GM12878 (cell line): Measurements from ENCODE around the gene GHDC. TPM values are rescaled to one million over a fixed set of nuclear protein-coding genes. Genes with fewer than 3 reads are reported as not detected.

Experiments
- CHD4 ChIP-seq: fragments of 200-600 bp; sonication (generic); IDR thresholded peaks from 2 replicates; pipeline ENCODE4 v1.6.1; 2016; ENCODE audit warnings: mild to moderate bottlenecking
- ELK1 ChIP-seq: IDR thresholded peaks from 2 replicates; pipeline ENCODE4 v1.6.1; 2012; ENCODE audit warnings: low read depth, low read length, improper control_type of control experiment
- ETV6 ChIP-seq, 2 experiments: fragments of 450-650 bp in 1 of 2; IDR thresholded peaks in 1 of 2; conservative IDR thresholded peaks in 1 of 2; 2 replicates each; pipeline ENCODE4 v1.6.1; 2014; ENCODE audit warnings: antibody characterized with exemption in 1 of 2, borderline replicate concordance in 1 of 2, low read depth in 1 of 2, mild to moderate bottlenecking in 1 of 2, moderate library complexity in 1 of 2
- GATAD2B ChIP-seq: fragments of 450-650 bp; conservative IDR thresholded peaks from 2 replicates; pipeline ENCODE4 v1.6.1; 2017; ENCODE audit warnings: low read depth, mild to moderate bottlenecking, moderate library complexity
- HDGF ChIP-seq: fragments of 450-650 bp; IDR thresholded peaks from 2 replicates; pipeline ENCODE4 v1.6.1; 2016; ENCODE audit warnings: antibody characterized with exemption
- HSF1 ChIP-seq: fragments of 150-350 bp; IDR thresholded peaks from 2 replicates; pipeline ENCODE4 v1.6.1; 2014; ENCODE audit warnings: mild to moderate bottlenecking, low read depth, low read length
- IKZF1 ChIP-seq: fragments of 450-650 bp; conservative IDR thresholded peaks from 2 replicates; pipeline ENCODE4 v1.6.1; 2017; ENCODE audit warnings: antibody characterized with exemption, mild to moderate bottlenecking
- IRF5 ChIP-seq: fragments of 450-650 bp; IDR thresholded peaks from 2 replicates; pipeline ENCODE4 v1.6.1; 2017; ENCODE audit warnings: borderline replicate concordance
- JUNB ChIP-seq: IDR thresholded peaks from 2 replicates; pipeline ENCODE4 v1.6.1; 2016; ENCODE audit warnings: antibody characterized with exemption, mild to moderate bottlenecking
- LARP7 ChIP-seq: fragments of 450-650 bp; IDR thresholded peaks from 2 replicates; pipeline ENCODE4 v1.6.1; 2017; ENCODE audit warnings: mild to moderate bottlenecking
- MEF2B ChIP-seq: fragments of 450-650 bp; IDR thresholded peaks from 2 replicates; pipeline ENCODE4 v1.6.1; 2018; ENCODE audit warnings: mild to moderate bottlenecking, moderate library complexity; ENCODE audit not compliant: partially characterized antibody, poor library complexity, severe bottlenecking
- PAX5 ChIP-seq: IDR thresholded peaks from 2 replicates; pipeline ENCODE4 v1.6.1; 2011; ENCODE audit warnings: low read depth, low read length, borderline replicate concordance
- RCOR1 ChIP-seq: conservative IDR thresholded peaks from 2 replicates; pipeline ENCODE4 v1.6.1; 2012; ENCODE audit warnings: low read depth, low read length, improper control_type of control experiment
- SREBF1 ChIP-seq: IDR thresholded peaks from 2 replicates; pipeline ENCODE4 v1.6.1; 2012; ENCODE audit warnings: mild to moderate bottlenecking, low read length
- SUPT20H ChIP-seq: IDR thresholded peaks from 2 replicates; pipeline ENCODE4 v1.6.1; 2011; ENCODE audit warnings: low read depth, mild to moderate bottlenecking, low read length, moderate library complexity, borderline replicate concordance; ENCODE audit not compliant: control insufficient read depth
- TARDBP ChIP-seq: IDR thresholded peaks from 2 replicates; pipeline ENCODE4 v1.6.1; 2016; ENCODE audit warnings: borderline replicate concordance
- ZNF24 ChIP-seq: fragments of 450-650 bp; IDR thresholded peaks from 2 replicates; pipeline ENCODE4 v1.6.1; 2017; ENCODE audit warnings: antibody characterized with exemption, mild to moderate bottlenecking
- ZSCAN29 ChIP-seq: fragments of 450-650 bp; IDR thresholded peaks from 2 replicates; pipeline ENCODE4 v1.6.1; 2017; ENCODE audit warnings: mild to moderate bottlenecking, moderate library complexity
- polyA plus RNA-seq, 11 experiments: library from polyadenylated mRNA; depleted of rRNA in 4 of 11; unstranded in 6 of 11; stranded (reverse) in 5 of 11; fragments of >200 nt; fragmentation: Nextera tagmentation in 4 of 11; fragmentation: Illumina TruSeq in 1 of 11; extraction: Ambion mirVana in 4 of 11; extraction: Trizol in 1 of 11; gene quantifications; 1 replicate in 1 of 11; 2 replicates in 10 of 11; pipeline versions ENCODE4 v1.2.1 to v1.2.3, GENCODE V29; 2011 to 2016; ENCODE audit warnings: inconsistent platforms in 2 of 11, missing spikeins in 2 of 11, low read depth in 1 of 11
- total RNA-seq, 4 experiments: library from RNA; depleted of rRNA in 3 of 4; stranded (reverse); fragments of >200 nt in 3 of 4; fragmentation: Illumina TruSeq in 1 of 4; extraction: Trizol in 1 of 4; gene quantifications; 2 replicates each; pipeline versions ENCODE4 v1.2.1 to v1.2.3, GENCODE V29; 2013 to 2021
- TF ChIP-seq, protein P1 (sequence below): fragments of 150-350 bp; IDR thresholded peaks from 2 replicates; pipeline ENCODE4 v1.6.1; 2016; ENCODE audit warnings: low read depth, low read length
- TF ChIP-seq, protein P2 (sequence below): fragments of 450-650 bp; IDR thresholded peaks from 2 replicates; pipeline ENCODE4 v1.6.1; 2016; ENCODE audit warnings: mild to moderate bottlenecking

GHDC gene
- total and polyA plus RNA-seq, 10 of the 15 experiments (the other 5 are each of a cell fraction or from before 2014, with no cell fraction given), result 0.72 to 20.6 (median 12.9) TPM

DNA sequence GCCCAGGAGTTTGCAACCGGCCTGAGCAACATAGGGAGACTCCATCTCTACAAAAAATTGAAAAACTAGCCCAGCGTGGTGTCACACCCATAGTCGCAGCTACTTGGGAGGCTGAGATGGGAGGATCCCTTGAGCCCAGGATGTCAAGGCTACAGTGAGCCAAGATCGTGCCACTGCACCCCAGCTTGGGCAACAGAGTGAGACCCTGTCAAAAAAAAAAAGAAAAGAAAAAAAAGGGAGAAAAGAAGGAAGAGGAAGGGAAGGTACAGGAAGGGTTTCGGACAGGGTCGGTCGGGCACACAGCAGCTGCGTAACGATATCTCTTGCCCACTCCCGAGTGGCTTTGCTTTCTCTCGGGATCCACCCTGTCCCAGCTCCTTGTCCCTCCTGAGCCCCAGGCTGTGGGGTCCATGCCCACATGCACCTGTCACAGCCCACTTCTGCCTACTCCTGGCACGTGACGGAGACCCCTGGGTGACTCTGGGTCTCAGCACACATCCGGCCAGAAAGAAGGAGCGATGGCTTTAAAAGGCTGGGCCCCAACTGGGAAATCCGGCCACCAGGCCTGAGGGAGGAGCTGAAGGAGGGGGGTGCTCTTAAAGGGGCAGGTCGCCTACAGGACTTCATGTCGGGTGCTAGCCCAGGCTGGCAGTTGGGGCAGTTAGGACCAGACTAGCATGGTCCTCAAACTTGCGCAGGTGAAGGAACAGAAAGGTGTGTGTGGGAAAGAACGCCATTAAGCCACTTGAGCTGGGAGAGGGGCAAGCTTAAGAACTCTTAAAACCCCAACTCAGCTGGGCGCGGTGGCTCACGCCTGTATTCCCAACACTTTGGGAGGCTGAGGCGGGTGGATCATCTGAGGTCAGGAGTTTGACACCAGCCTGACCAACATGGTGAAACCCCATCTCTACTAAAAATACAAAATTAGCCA lies at the start of gene GHDC (continued):
- TF ChIP-seq, protein P1, sequence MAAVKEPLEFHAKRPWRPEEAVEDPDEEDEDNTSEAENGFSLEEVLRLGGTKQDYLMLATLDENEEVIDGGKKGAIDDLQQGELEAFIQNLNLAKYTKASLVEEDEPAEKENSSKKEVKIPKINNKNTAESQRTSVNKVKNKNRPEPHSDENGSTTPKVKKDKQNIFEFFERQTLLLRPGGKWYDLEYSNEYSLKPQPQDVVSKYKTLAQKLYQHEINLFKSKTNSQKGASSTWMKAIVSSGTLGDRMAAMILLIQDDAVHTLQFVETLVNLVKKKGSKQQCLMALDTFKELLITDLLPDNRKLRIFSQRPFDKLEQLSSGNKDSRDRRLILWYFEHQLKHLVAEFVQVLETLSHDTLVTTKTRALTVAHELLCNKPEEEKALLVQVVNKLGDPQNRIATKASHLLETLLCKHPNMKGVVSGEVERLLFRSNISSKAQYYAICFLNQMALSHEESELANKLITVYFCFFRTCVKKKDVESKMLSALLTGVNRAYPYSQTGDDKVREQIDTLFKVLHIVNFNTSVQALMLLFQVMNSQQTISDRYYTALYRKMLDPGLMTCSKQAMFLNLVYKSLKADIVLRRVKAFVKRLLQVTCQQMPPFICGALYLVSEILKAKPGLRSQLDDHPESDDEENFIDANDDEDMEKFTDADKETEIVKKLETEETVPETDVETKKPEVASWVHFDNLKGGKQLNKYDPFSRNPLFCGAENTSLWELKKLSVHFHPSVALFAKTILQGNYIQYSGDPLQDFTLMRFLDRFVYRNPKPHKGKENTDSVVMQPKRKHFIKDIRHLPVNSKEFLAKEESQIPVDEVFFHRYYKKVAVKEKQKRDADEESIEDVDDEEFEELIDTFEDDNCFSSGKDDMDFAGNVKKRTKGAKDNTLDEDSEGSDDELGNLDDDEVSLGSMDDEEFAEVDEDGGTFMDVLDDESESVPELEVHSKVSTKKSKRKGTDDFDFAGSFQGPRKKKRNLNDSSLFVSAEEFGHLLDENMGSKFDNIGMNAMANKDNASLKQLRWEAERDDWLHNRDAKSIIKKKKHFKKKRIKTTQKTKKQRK, result no peak
- TF ChIP-seq CHD4, result 0 out of 2 replicates have a peak, but pooled peaks have one; percentile 48
- no peak for TF ChIP-seq ETV6 (conservative IDR thresholded peaks at IDR 0.05 in 1 of 2, IDR thresholded peaks at IDR 0.05 in 1 of 2; ENCODE audit: borderline replicate concordance in 1 of 2, low read depth in 1 of 2)
- TF ChIP-seq ZSCAN29, result no peak
- TF ChIP-seq HSF1, result no peak
- no peak for TF ChIP-seq RCOR1
- peak; percentile 66 for TF ChIP-seq IKZF1
- no peak for TF ChIP-seq ZNF24
- TF ChIP-seq HDGF, result 0 out of 2 replicates have a peak, but pooled peaks have one; percentile 54
- 0 out of 2 replicates have a peak, but pooled peaks have one; percentile 21 for TF ChIP-seq LARP7
- TF ChIP-seq JUNB, result no peak
- TF ChIP-seq, protein P2, sequence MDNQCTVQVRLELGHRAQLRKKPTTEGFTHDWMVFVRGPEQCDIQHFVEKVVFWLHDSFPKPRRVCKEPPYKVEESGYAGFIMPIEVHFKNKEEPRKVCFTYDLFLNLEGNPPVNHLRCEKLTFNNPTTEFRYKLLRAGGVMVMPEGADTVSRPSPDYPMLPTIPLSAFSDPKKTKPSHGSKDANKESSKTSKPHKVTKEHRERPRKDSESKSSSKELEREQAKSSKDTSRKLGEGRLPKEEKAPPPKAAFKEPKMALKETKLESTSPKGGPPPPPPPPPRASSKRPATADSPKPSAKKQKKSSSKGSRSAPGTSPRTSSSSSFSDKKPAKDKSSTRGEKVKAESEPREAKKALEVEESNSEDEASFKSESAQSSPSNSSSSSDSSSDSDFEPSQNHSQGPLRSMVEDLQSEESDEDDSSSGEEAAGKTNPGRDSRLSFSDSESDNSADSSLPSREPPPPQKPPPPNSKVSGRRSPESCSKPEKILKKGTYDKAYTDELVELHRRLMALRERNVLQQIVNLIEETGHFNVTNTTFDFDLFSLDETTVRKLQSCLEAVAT, result peak; percentile 88; the same call in 1 of the 2 replicates
- TF ChIP-seq IRF5, result no peak
- TF ChIP-seq TARDBP, result no peak
- TF ChIP-seq SREBF1, result no peak
- no peak for TF ChIP-seq PAX5
- no peak for TF ChIP-seq MEF2B
- peak; percentile 62; the same call in 1 of the 2 replicates for TF ChIP-seq ELK1
- TF ChIP-seq GATAD2B, result peak; percentile 76
- TF ChIP-seq SUPT20H, result no peak
